ENCODE measurements around the gene EVC. TPM values are rescaled to one million over a fixed set of nuclear protein-coding genes. Genes with fewer than 3 reads are reported as not detected.

Gene EVC
- total RNA-seq, 1 donor from 2014 or later = 1.5 TPM

DNA sequence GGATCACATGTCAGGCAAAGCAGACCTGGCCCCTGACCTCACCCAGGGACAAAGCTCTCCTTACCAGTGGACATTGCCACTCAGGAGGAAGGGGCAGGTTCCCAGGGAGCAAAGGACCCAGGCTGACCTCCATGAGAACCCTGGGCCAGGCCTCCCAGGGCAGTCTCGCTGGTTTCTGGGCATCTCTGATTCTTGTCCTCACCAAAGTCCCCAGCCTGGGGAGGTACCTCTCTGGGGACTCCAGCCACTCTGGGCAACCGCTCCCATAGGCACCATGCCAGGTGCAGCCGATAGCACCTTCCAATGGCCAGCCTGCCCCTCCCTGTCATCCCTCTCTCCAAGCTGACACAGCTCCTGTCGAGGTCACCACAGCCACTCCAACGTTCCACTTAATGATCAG is 10.5 kb upstream of the EVC start:
- no peaks in the 10 kb centered on the region for H3K36me3 Mint-ChIP-seq (ENCODE audit: low read depth)
- H3K27ac Mint-ChIP-seq = no peak overlapping the region
- intact Hi-C loops (cut with micrococcal nuclease) = no loop called here
- H3K9me3 Mint-ChIP-seq = no peaks in the 10 kb centered on the region
- H3K4me1 Mint-ChIP-seq (ENCODE audit: low read depth) = no peaks in the 10 kb centered on the region
- peaks cover 3% of the 10 kb centered on the region for H3K27me3 Mint-ChIP-seq (ENCODE audit: insufficient read depth)
- DNase-seq (ENCODE audit: low spot score) = no peak
- no peak overlapping the region for H3K4me3 Mint-ChIP-seq

DNA sequence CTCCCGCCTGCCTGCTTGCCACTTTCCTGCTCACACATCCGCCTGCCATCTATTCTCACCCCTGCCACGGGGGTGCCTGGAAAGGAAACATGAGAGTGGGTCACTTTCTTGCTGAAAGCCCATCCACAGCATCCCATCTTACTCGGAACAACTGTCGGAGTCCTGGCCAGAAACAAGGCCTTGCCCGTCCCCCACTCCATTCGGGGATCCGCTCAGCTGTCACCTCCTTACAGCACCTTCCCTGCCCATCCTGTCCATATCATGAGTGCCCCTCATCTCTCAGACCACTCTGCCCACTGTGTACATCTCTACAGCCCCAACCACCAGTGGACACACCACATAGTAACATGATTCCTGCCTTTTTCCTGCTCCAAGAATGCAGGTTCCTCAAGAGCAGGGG is 9.0 kb upstream of the EVC start:
- Mint-ChIP-seq H3K4me1 (ENCODE audit: low read depth) (peaks cover 4% of the 10 kb centered on the region), H3K9me3 (no peaks in the 10 kb centered on the region), H3K36me3 (ENCODE audit: low read depth) (no peaks in the 10 kb centered on the region), H3K27me3 (ENCODE audit: insufficient read depth) (peaks cover 6% of the 10 kb centered on the region), H3K27ac (no peak overlapping the region), H3K4me3 (no peak overlapping the region)
- intact Hi-C loops (cut with micrococcal nuclease) = no loop called here
- DNase-seq (ENCODE audit: low spot score) = no peak

DNA sequence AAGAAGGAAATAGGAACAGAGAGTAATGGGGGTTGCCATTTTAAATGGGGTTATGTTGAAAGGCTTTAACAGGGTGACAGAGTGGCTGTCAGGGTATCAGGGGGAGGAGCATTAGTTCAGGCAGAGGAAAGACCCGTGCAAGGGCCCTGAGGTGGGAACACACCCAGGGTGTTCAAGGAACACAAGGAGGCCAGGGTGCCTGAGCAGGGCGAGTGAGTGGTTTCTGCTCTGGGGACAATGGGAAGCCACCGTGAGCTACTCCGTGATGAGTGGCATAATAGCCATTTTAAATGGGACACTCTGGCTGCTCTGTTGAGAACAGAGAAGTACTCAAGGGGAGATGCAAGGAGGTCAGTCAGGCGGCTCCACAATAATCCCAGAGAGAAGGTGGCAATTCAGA is 7.2 kb upstream of the EVC start:
- Mint-ChIP-seq H3K27ac (no peak overlapping the region), H3K36me3 (ENCODE audit: low read depth) (no peaks in the 10 kb centered on the region), H3K9me3 (no peaks in the 10 kb centered on the region)

DNA sequence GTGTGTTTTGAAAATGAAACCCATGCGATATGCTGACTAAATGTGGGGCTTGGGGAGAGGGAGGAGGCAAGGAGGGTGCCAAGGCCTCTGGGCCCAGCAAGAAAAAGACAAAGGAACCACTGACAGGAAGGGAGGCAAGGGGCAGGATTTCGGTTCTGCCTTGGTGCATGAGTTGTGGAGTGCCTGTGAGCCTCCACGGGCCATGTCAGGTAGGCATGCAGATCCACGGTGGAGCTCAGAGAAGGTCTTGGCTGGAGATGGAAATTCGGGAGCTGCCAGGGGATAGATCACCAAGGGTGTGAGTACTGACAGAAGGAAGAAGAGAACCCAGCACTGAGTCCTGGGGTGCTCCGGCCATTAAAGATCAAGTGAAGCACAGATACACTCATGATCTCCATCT is 6.7 kb upstream of the EVC start:
- DNase-seq (ENCODE audit: low spot score) = no peak
- no peaks in the 10 kb centered on the region for H3K36me3 Mint-ChIP-seq (ENCODE audit: low read depth)
- intact Hi-C loops (cut with micrococcal nuclease) = loop anchor here (2.0 kb wide), 1 partner anchor 41 kb away; no protein-coding TSS in a partner anchor
- no peak overlapping the region for H3K27ac Mint-ChIP-seq
- peaks cover 7% of the 10 kb centered on the region for H3K27me3 Mint-ChIP-seq (ENCODE audit: insufficient read depth)
- no peak overlapping the region for H3K4me3 Mint-ChIP-seq
- H3K9me3 Mint-ChIP-seq = no peaks in the 10 kb centered on the region
- H3K4me1 Mint-ChIP-seq (ENCODE audit: low read depth) = peaks cover 4% of the 10 kb centered on the region

More for the DNA sequence above, 7.2 kb upstream of the EVC start:
- intact Hi-C loops (cut with micrococcal nuclease) = loop anchor here (2.0 kb wide), 1 partner anchor 41 kb away; no protein-coding TSS in a partner anchor
- Mint-ChIP-seq H3K4me1 (ENCODE audit: low read depth) (peaks cover 4% of the 10 kb centered on the region), H3K27me3 (ENCODE audit: insufficient read depth) (peaks cover 7% of the 10 kb centered on the region), H3K4me3 (no peak overlapping the region)
- DNase-seq (ENCODE audit: low spot score) = no peak

DNA sequence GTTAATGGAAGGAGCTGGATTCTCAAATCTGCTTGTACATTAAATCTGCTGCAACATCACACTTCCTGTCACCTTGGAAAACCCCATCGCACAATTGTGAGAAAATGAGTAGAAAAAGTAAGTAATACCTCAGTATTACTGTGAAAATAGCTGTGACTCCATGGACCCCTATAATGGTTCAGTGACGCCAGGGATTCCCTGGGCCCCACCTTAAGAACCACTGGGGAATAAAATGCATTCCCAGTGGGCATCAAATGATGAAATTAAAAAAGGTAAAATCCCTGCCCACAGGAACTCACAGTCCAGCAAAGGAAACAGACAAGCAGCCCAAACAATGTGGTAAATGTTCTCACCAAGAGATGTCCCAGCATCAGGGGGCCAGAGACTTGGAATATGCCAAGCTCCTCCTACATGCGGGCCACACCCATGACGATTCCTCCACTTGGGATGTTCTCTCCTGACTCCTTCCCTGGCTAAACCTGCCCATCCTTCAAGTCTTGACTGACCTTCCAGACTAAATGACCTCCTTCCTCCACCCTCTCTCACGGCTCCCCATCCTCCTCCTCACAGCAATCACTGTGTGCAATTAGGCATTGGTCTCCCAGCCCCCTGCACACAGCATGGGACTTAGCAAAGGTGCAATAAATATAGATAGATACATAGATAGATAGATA is 5.2 kb upstream of the EVC start:
- DNase-seq (ENCODE audit: low spot score) = no peak
- H3K4me1 Mint-ChIP-seq (ENCODE audit: low read depth) = peaks cover 8% of the 10 kb centered on the region
- H3K9me3 Mint-ChIP-seq = no peaks in the 10 kb centered on the region
- H3K27ac Mint-ChIP-seq = no peak overlapping the region
- H3K27me3 Mint-ChIP-seq (ENCODE audit: insufficient read depth) = peaks cover 20% of the 10 kb centered on the region
- H3K4me3 Mint-ChIP-seq = no peak overlapping the region
- no peaks in the 10 kb centered on the region for H3K36me3 Mint-ChIP-seq (ENCODE audit: low read depth)
- intact Hi-C loops (cut with micrococcal nuclease) = loop anchor here (2.0 kb wide), 1 partner anchor 43 kb away; no protein-coding TSS in a partner anchor

DNA sequence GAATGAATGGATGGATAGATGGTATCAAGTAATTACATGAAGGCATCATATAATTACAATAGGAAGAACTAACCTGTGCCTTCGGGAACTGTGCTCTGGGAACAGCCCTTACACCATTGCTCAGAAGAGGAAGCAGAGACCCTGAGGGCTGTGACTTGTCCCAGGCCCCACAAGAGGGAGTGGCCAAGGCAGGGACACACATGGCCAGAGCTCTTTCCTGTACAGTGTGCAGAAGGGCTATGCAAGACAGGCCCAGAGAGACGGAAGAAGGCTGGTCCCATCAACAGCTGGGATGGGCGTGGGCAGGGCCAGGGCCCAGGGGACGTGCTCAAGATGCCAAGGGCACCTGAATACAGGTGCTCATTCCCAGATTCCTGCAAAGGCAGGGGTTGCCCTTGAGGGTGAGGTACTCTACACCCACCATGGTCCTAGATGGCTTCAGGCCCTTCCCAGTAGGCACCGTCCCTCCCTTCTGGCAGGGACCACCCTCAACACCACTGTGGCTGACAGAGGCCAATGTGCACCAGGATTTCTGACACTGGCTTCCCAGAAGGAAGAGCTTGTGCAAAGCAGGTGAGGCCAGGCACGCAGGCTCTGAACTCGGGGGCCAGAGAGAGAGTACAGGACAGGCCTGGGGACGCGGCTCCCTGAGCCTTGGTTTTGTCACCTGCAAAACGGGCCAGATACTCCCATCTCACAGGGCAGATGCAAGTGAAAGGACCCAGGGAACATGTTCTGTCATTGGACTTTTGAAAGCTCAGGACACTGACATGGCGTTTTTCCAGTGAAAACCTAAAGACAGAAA is 4.3 kb upstream of the EVC start:
- no peak overlapping the region for H3K27ac Mint-ChIP-seq
- H3K4me3 Mint-ChIP-seq = no peak overlapping the region
- intact Hi-C loops (cut with micrococcal nuclease) = no loop called here
- H3K27me3 Mint-ChIP-seq (ENCODE audit: insufficient read depth) = peaks cover 24% of the 10 kb centered on the region
- no peaks in the 10 kb centered on the region for H3K9me3 Mint-ChIP-seq
- H3K4me1 Mint-ChIP-seq (ENCODE audit: low read depth) = peaks cover 9% of the 10 kb centered on the region
- no peaks in the 10 kb centered on the region for H3K36me3 Mint-ChIP-seq (ENCODE audit: low read depth)
- DNase-seq (ENCODE audit: low spot score) = no peak

DNA sequence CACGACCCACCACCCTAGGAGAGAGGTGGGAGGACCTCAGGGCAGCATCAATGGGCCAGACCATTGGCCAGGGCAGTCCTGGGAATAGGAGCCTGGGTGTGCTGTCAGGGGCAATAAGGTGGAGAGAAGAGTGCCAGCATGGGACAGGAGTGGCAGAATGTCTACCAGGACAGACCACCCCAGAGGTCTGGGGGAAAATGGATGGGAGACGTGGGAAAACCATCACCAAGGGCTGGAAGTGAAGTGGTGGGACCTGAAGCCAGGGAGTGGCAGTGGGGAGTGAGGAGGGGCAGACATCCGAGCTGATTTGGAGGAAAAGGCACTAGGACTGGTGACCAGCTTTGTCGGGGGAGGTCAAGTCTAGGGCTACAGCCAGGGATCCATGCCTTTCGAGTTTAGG is 3.6 kb upstream of the EVC start:
- H3K9me3 Mint-ChIP-seq = peaks cover 2% of the 10 kb centered on the region
- peaks cover 9% of the 10 kb centered on the region for H3K4me1 Mint-ChIP-seq (ENCODE audit: low read depth)
- H3K27ac Mint-ChIP-seq = no peak overlapping the region
- intact Hi-C loops (cut with micrococcal nuclease) = no loop called here
- no peak overlapping the region for H3K4me3 Mint-ChIP-seq
- H3K27me3 Mint-ChIP-seq (ENCODE audit: insufficient read depth) = peaks cover 30% of the 10 kb centered on the region
- no peaks in the 10 kb centered on the region for H3K36me3 Mint-ChIP-seq (ENCODE audit: low read depth)
- no peak for DNase-seq (ENCODE audit: low spot score)

DNA sequence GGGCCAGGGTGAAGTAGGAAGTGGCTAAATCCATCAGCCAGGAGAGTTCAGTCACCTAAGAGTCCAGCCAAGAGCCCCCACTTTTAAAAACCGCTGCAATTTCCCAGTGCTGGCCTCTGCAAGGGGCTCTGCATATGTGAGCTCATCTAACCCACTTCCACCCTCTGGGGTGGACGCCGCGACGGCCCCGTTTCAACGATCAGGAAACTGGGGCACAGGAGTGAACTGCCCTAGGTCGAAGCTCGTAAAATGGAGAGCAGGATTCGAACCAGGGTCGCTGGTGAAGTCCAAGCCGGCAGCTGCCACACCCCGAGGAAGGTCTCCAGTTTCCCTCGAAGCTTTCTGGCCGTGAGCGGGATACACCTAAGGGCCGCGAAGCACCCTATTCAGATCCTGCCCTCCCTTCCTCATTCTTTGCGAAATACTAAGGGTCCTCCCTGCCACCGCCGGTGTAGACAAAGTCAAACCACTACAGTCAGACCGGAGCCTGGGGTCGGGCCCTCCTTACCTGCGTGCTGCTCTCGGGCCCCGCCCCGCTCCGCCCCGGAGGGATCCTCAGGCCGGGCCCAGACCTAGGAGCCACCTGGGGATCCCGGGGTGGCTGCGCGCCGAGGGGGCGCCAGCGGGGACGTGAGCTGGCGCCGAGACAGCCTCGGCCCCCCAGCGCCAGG is 3.1 kb upstream of the EVC start:
- Mint-ChIP-seq H3K27me3 (ENCODE audit: insufficient read depth) (peaks cover 34% of the 10 kb centered on the region), H3K9me3 (peaks cover 5% of the 10 kb centered on the region), H3K36me3 (ENCODE audit: low read depth) (no peaks in the 10 kb centered on the region), H3K4me1 (ENCODE audit: low read depth) (peaks cover 9% of the 10 kb centered on the region), H3K27ac (no peak overlapping the region), H3K4me3 (no peak overlapping the region)
- intact Hi-C loops (cut with micrococcal nuclease) = no loop called here
- DNase-seq (ENCODE audit: low spot score) = no peak

DNA sequence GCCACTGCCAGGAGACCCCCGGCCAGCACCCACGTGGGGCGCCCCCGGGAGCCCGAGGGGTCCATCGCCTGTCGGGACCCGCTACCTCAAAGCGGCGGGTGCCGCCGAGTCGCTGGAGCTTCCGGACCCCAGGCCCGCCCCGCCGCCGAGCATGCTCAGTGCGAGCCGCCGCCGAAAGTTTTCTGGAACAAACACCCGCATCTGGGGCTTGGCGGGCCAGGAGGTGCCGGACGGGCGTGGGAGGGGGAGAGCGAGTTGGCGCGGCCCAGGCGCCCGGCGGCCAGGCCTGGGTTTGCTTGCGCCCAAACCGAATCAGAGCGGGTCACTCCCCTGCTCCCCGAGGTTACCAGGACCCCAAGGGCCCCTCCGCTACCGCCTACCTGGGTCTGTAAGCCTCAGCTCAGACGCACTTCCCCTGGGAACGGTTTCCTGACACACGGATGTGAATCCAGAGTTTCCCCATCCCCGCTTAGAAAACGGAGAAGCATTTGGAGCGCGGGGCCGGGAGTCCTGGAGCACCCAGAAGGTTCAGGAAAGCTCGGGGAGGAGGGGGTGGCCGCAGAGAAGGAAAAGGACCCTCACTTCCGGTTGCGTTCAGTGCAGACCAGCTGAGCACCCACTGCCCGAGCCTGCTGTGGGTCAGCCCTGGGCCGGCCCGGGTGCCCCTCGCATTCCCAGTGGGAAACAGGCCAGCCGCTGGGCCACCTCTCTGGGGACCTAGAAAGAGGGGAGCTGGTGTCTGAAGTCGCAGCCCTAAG is 2.4 kb upstream of the EVC start, which contains the start of gene EVC2:
Gene EVC2, minus strand, starts transcription at position 111 of the 758 bp plus-strand sequence. Its CDS starts 46 bp downstream, at position 65.
- intact Hi-C loops (cut with micrococcal nuclease) = no loop called here
- H3K27me3 Mint-ChIP-seq (ENCODE audit: insufficient read depth) = peaks cover 34% of the 10 kb centered on the region
- no peak within 1 kb of the TSS for H3K4me3 Mint-ChIP-seq
- H3K36me3 Mint-ChIP-seq (ENCODE audit: low read depth) = no peaks in the 10 kb centered on the region
- no peak within 1 kb of the TSS for H3K27ac Mint-ChIP-seq
- H3K9me3 Mint-ChIP-seq = peaks cover 5% of the 10 kb centered on the region
- H3K4me1 Mint-ChIP-seq (ENCODE audit: low read depth) = peaks cover 9% of the 10 kb centered on the region
- DNase-seq (ENCODE audit: low spot score) = no peak

DNA sequence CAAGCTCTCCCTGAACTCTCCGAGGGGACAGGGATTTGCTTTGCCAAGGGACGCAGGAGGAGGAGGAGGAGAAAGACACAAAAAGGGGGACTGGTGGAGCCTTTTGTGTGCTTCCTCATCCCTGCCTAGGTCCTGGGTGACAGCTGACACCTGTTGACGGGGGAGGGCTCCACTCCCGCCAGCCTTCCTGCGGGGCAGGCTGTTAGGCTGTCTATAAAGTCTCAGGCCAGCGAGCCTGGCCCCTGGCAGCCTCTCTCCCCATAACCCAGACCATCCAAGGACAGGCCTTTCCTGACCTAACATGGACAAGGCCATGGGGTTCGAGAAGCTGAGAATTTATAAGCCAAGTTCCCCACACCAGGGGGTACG is 1.8 kb upstream of the EVC start:
- DNase-seq (ENCODE audit: low spot score) = no peak
- Mint-ChIP-seq H3K36me3 (ENCODE audit: low read depth) (peaks cover 1% of the 10 kb centered on the region), H3K4me3 (no peak overlapping the region), H3K4me1 (ENCODE audit: low read depth) (peaks cover 9% of the 10 kb centered on the region), H3K27me3 (ENCODE audit: insufficient read depth) (peaks cover 36% of the 10 kb centered on the region), H3K27ac (no peak overlapping the region), H3K9me3 (peaks cover 5% of the 10 kb centered on the region)
- intact Hi-C loops (cut with micrococcal nuclease) = no loop called here

DNA sequence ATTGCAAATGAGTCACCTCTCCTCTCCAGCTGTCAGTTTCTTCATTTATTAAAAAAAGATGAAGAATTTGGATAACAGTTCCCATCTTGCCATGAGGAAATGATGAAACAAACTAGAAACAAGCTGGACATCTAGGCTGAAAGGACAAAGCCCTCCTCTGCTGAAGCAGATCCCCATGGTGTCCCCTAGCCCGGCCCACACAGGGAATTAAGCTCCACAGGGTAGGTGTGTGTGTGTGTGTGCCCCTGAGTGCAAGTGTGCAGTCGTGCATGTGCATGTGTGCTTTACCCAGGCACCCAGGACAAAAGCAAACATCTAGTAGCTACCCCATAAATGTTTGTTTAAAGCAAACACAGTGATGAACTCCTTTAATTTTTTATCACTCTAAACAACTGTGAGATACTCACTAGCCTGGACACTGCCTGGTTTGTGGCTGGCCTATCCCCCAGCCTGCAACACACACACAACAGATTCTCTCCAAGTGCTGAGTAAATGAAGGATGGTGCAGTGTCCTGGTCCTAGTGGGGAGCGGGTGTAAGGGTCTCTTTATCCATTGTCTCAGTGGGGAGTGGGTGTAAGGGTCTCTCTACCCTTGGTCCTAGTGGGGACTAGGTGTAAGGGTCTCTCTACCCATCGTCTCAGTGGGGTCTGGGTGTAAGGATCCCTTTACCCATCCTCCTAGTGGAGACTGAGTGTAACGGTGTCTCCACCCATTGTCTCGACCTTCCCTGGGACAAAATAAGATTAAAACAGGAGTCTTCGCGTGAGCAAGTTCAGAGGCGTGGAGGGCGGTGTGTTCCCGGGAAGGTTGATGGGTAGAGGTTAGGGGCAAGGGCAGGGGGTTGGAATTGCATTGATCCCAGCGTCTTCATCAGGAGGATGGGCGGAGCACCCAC is 688 bp upstream of the EVC start:
- peaks cover 9% of the 10 kb centered on the region for H3K4me1 Mint-ChIP-seq (ENCODE audit: low read depth)
- peaks cover 1% of the 10 kb centered on the region for H3K36me3 Mint-ChIP-seq (ENCODE audit: low read depth)
- DNase-seq (ENCODE audit: low spot score) = no peak

More for the DNA sequence above, 688 bp upstream of the EVC start:
- peaks cover 36% of the 10 kb centered on the region for H3K27me3 Mint-ChIP-seq (ENCODE audit: insufficient read depth)
- H3K4me3 Mint-ChIP-seq = peak overlapping the region; percentile 71
- intact Hi-C loops (cut with micrococcal nuclease) = no loop called here
- H3K9me3 Mint-ChIP-seq = peaks cover 9% of the 10 kb centered on the region
- H3K27ac Mint-ChIP-seq = no peak overlapping the region

All from activated T-helper 1 cell treated with anti-CD3 and anti-CD28 coated beads, Interleukin-12 subunit alpha, Interleukin-12 subunit beta, Interleukin-2, Interleukin-4 antibody, amounts not matched to agents 30 ng/mL and 10 ng/mL and 1 ng/mL, durations not matched to agents 14 hours and 24 hours and 36 hours (primary cell).